CD4-positive, CD25-positive, alpha-beta regulatory T cell (primary cell): ENCODE measurements around the gene NKPD1. TPM values are rescaled to one million over a fixed set of nuclear protein-coding genes. Genes with fewer than 3 reads are reported as not detected.
"Not testable (repeated sequence)": the region's sequence is repeated elsewhere in the genome, so short reads cannot be mapped to it uniquely, and the experiment has no call there.

Experiments used
- ATAC-seq, 2 donors: fragments of 150-1000 bp; cut with Tn5 transposase; one replicate each; pipeline ENCODE4 v1.10.0; 2021; ENCODE audit warnings: low read depth in 2 of 2, moderate number of reproducible peaks in 2 of 2, moderate library complexity in 1 of 2
- DNase-seq, 3 donors: peaks; one replicate each; pipeline versions ENCODE4 v3.0.0 to v3.0.0-alpha.2; 2012 to 2022; ENCODE audit warnings: mixed read lengths in 1 of 3
- H3K27ac ChIP-seq: one replicate; pipeline ENCODE4 v1.7.0; 2013; ENCODE audit warnings: mild to moderate bottlenecking, low read length; ENCODE audit not compliant: insufficient read depth, poor library complexity, severe bottlenecking
- H3K27me3 ChIP-seq: one replicate; pipeline ENCODE4 v1.7.0; 2013; ENCODE audit warnings: low read length; ENCODE audit not compliant: control insufficient read depth, insufficient read depth
- H3K36me3 ChIP-seq: one replicate; pipeline ENCODE4 v1.7.0; 2013; ENCODE audit warnings: mild to moderate bottlenecking, low read length, moderate library complexity; ENCODE audit not compliant: control insufficient read depth, insufficient read depth
- H3K4me1 ChIP-seq: 2 replicates; pipeline ENCODE4 v1.7.0; 2013; ENCODE audit warnings: mild to moderate bottlenecking, low read length; ENCODE audit not compliant: insufficient read depth, control insufficient read depth, poor library complexity, severe bottlenecking
- H3K4me3 ChIP-seq: one replicate; pipeline ENCODE4 v1.7.0; 2013; ENCODE audit warnings: low read depth, mild to moderate bottlenecking, low read length, moderate library complexity
- H3K9me3 ChIP-seq, 2 experiments: 1 replicate in 1 of 2; 2 replicates in 1 of 2; pipeline ENCODE4 v1.7.0; 2013; ENCODE audit warnings: low read length in 2 of 2, mild to moderate bottlenecking in 1 of 2, moderate library complexity in 1 of 2; ENCODE audit not compliant: control insufficient read depth in 2 of 2
- H3K27ac Mint-ChIP-seq, 3 donors: one replicate each; pipeline ENCODE4 v1.8.0; 2020 to 2022; ENCODE audit warnings: mild to moderate bottlenecking in 3 of 3, mixed read lengths in 3 of 3, moderate library complexity in 2 of 3
- H3K27me3 Mint-ChIP-seq: one replicate; pipeline ENCODE4 v1.8.0; 2022; ENCODE audit warnings: mild to moderate bottlenecking, mixed read lengths
- H3K36me3 Mint-ChIP-seq: one replicate; pipeline ENCODE4 v1.8.0; 2020; ENCODE audit warnings: mixed read lengths
- H3K4me1 Mint-ChIP-seq, 4 donors: one replicate each; pipeline ENCODE4 v1.8.0; 2020 to 2022; ENCODE audit warnings: mixed read lengths in 4 of 4, mild to moderate bottlenecking in 1 of 4
- H3K4me3 Mint-ChIP-seq, 4 donors: one replicate each; pipeline ENCODE4 v1.8.0; 2020 to 2022; ENCODE audit warnings: mild to moderate bottlenecking in 4 of 4, mixed read lengths in 4 of 4, moderate library complexity in 3 of 4
- H3K9me3 Mint-ChIP-seq, 7 donors: one replicate each; pipeline ENCODE4 v1.8.0; 2020 to 2022; ENCODE audit warnings: mixed read lengths in 7 of 7, mild to moderate bottlenecking in 3 of 7, moderate library complexity in 2 of 7
- polyA plus RNA-seq, 4 donors: library from polyadenylated mRNA; unstranded; fragments of 300-500 nt; fragmentation: Illumina TruSeq; gene quantifications; one replicate each; pipeline ENCODE4 v1.2.3, GENCODE V29; 2021
- total RNA-seq: library from RNA; stranded (reverse); gene quantifications from one replicate; pipeline ENCODE4 v1.2.3, GENCODE V29; 2022

The NKPD1 gene
- total and polyA plus RNA-seq, 5 donors from 2014 or later = 0.05 to 0.72 (median 0.21) TPM

GRCh38 chr19:45122832-45123231, 38.0 kb downstream of the NKPD1 start:
- Histone ChIP-seq H3K27ac (no peak overlapping the region), H3K9me3 (no peaks in the 10 kb centered on the region), H3K4me1 (peaks cover 4% of the 10 kb centered on the region), H3K36me3 (no peaks in the 10 kb centered on the region), H3K27me3 (no peaks in the 10 kb centered on the region), H3K4me3 (no peak overlapping the region)
- Mint-ChIP-seq H3K9me3 (no peaks in the 10 kb centered on the region), H3K27ac (no peak overlapping the region), H3K36me3 (no peaks in the 10 kb centered on the region), H3K4me3 (no peak overlapping the region), H3K4me1 (peaks cover 0 to 54% (median 20%) of the 10 kb centered on the region in 4 donors), H3K27me3 (no peaks in the 10 kb centered on the region)
- DNase-seq = no peak
- ATAC-seq = no peak

- peaks cover 0 to 63% (median 26%) of the 10 kb centered on the region in 4 donors for H3K4me1 Mint-ChIP-seq
- H3K4me1 ChIP-seq = peaks cover 13% of the 10 kb centered on the region
Measured at GRCh38 chr19:45121827-45122345, 38.9 kb downstream of the NKPD1 start.

GRCh38 chr19:45119582-45119981, 41.2 kb downstream of the NKPD1 start:
- H3K4me3 Mint-ChIP-seq = no peak overlapping the region
- H3K4me1 Mint-ChIP-seq = peaks cover 0 to 68% (median 28%) of the 10 kb centered on the region in 4 donors
- ATAC-seq (no peak), DNase-seq (no peak)
- Histone ChIP-seq H3K36me3 (no peaks in the 10 kb centered on the region), H3K27me3 (no peaks in the 10 kb centered on the region), H3K4me1 (peaks cover 18% of the 10 kb centered on the region), H3K9me3 (no peaks in the 10 kb centered on the region), H3K27ac (no peak overlapping the region), H3K4me3 (no peak overlapping the region)
- peak overlapping the region in 1 of 3 donors; percentile 62 for H3K27ac Mint-ChIP-seq
- no peaks in the 10 kb centered on the region for H3K27me3 Mint-ChIP-seq
- no peaks in the 10 kb centered on the region for H3K36me3 Mint-ChIP-seq
- H3K9me3 Mint-ChIP-seq = no peaks in the 10 kb centered on the region

More at GRCh38 chr19:45121827-45122345, 38.9 kb downstream of the NKPD1 start:
- ATAC-seq (no peak), DNase-seq (no peak)
- Histone ChIP-seq H3K9me3 (no peaks in the 10 kb centered on the region), H3K27me3 (no peaks in the 10 kb centered on the region), H3K4me3 (no peak overlapping the region), H3K27ac (no peak overlapping the region), H3K36me3 (no peaks in the 10 kb centered on the region)
- Mint-ChIP-seq H3K27me3 (no peaks in the 10 kb centered on the region), H3K36me3 (no peaks in the 10 kb centered on the region), H3K4me3 (no peak overlapping the region), H3K9me3 (no peaks in the 10 kb centered on the region), H3K27ac (no peak overlapping the region)

- Mint-ChIP-seq H3K4me1 (peaks cover 0 to 66% (median 27%) of the 10 kb centered on the region in 4 donors), H3K4me3 (peak overlapping the region in 3 of 4 donors; percentile 11 to 24 (median 16)), H3K27ac (peak overlapping the region in 2 of 3 donors; percentile 62 to 69)
- H3K9me3 Mint-ChIP-seq, H3K36me3 Mint-ChIP-seq, H3K4me3 ChIP-seq, H3K27me3 ChIP-seq, DNase-seq, H3K27me3 Mint-ChIP-seq, H3K27ac ChIP-seq, H3K9me3 ChIP-seq, H3K36me3 ChIP-seq: not testable (repeated sequence)
- H3K4me1 ChIP-seq = peaks cover 18% of the 10 kb centered on the region
- peak in 1 of 2 donors; percentile 15 for ATAC-seq
Measured at GRCh38 chr19:45118591-45119355, 42.0 kb downstream of the NKPD1 start.

GRCh38 chr19:45118106-45118505, 42.7 kb downstream of the NKPD1 start:
- Mint-ChIP-seq H3K27me3 (no peaks in the 10 kb centered on the region), H3K4me1 (peaks cover 0 to 66% (median 25%) of the 10 kb centered on the region in 4 donors), H3K4me3 (peak overlapping the region in 1 of 4 donors; percentile 61), H3K9me3 (no peaks in the 10 kb centered on the region), H3K36me3 (no peaks in the 10 kb centered on the region), H3K27ac (peak overlapping the region in 1 of 3 donors; percentile 69)
- H3K27ac ChIP-seq = no peak overlapping the region
- no peaks in the 10 kb centered on the region for H3K36me3 ChIP-seq
- no peak overlapping the region for H3K4me3 ChIP-seq
- H3K9me3 ChIP-seq = no peaks in the 10 kb centered on the region
- no peaks in the 10 kb centered on the region for H3K27me3 ChIP-seq
- DNase-seq (no peak), ATAC-seq (no peak)
- peaks cover 22% of the 10 kb centered on the region for H3K4me1 ChIP-seq

- Histone ChIP-seq H3K9me3 (no peaks in the 10 kb centered on the region), H3K27me3 (no peaks in the 10 kb centered on the region), H3K4me1 (peaks cover 22% of the 10 kb centered on the region), H3K36me3 (no peaks in the 10 kb centered on the region), H3K27ac (no peak overlapping the region), H3K4me3 (no peak overlapping the region)
- Mint-ChIP-seq H3K36me3 (no peaks in the 10 kb centered on the region), H3K9me3 (no peaks in the 10 kb centered on the region), H3K27me3 (no peaks in the 10 kb centered on the region), H3K4me3 (peak overlapping the region in 1 of 4 donors; percentile 61), H3K27ac (peak overlapping the region in 1 of 3 donors; percentile 83), H3K4me1 (peaks cover 0 to 65% (median 25%) of the 10 kb centered on the region in 4 donors)
- ATAC-seq = peak in 1 of 2 donors; percentile 17
- DNase-seq = no peak
Measured at GRCh38 chr19:45117671-45118070, 43.1 kb downstream of the NKPD1 start.

GRCh38 chr19:45117167-45117594, 43.6 kb downstream of the NKPD1 start:
- H3K9me3 Mint-ChIP-seq = no peaks in the 10 kb centered on the region
- peak overlapping the region; percentile 32 to 72 (median 60) for H3K4me3 Mint-ChIP-seq
- no peaks in the 10 kb centered on the region for H3K36me3 Mint-ChIP-seq
- no peaks in the 10 kb centered on the region for H3K36me3 ChIP-seq
- no peak overlapping the region for H3K27ac ChIP-seq
- no peak overlapping the region for H3K4me3 ChIP-seq
- H3K27me3 Mint-ChIP-seq = no peaks in the 10 kb centered on the region
- H3K27me3 ChIP-seq = no peaks in the 10 kb centered on the region
- no peaks in the 10 kb centered on the region for H3K9me3 ChIP-seq
- H3K4me1 Mint-ChIP-seq = peaks cover 0 to 62% (median 25%) of the 10 kb centered on the region in 4 donors
- peaks cover 22% of the 10 kb centered on the region for H3K4me1 ChIP-seq
- ATAC-seq = peak; percentile 37 to 41
- peak overlapping the region in 2 of 3 donors; percentile 68 to 83 for H3K27ac Mint-ChIP-seq
- DNase-seq = peak in 2 of 3 donors; percentile 14 to 47
